Neural progenitor cell (in vitro differentiated cells): ENCODE data around the gene CCT7.

Experiments
- CTCF ChIP-seq: fragments of 200-600 bp; sonication (generic); IDR thresholded peaks from 2 replicates; pipeline ENCODE4 v1.5.1; 2017; ENCODE audit warnings: antibody characterized with exemption, mild to moderate bottlenecking
- EZH2phosphoT487 ChIP-seq: fragments of 200-600 bp; sonication (generic); IDR thresholded peaks from 2 replicates; pipeline ENCODE4 v1.6.1; 2017; ENCODE audit warnings: antibody characterized with exemption

GRCh38 chr2:73208258-73208657 is 25.9 kb upstream of the CCT7 start:
- TF ChIP-seq CTCF (no peak), EZH2phosphoT487 (no peak)
